H1 (cell line): ENCODE results near the gene DIAPH1. TPM values are rescaled to one million over a fixed set of nuclear protein-coding genes. Genes with fewer than 3 reads are reported as not detected.

Source experiments
- CTCF ChIA-PET: fragments of 300-600 bp; sonication (Branson Sonifier 250); formaldehyde crosslinking; loops from one replicate; lab custom pipeline; 2021; ENCODE audit not compliant: partially characterized antibody; lab: Charles Lee
- POLR2A ChIA-PET: fragments of 300-600 bp; sonication (Branson Sonifier 250); formaldehyde crosslinking; loops from one replicate; lab custom pipeline; 2021; ENCODE audit warnings: inconsistent platforms; ENCODE audit not compliant: partially characterized antibody; lab: Charles Lee
- DNase-seq, 2 experiments: peaks; one replicate each; pipeline versions ENCODE4 v3.0.0 to v3.0.0-alpha.2; 2010 to 2022; ENCODE audit warnings: low spot score in 2 of 2, low read depth in 1 of 2, mixed read lengths in 1 of 2
- FAIRE-seq: peaks from 2 replicates; lab custom pipeline; 2011; peaks lifted over from hg19 to GRCh38; lab: Jason Lieb, UNC
- H2AFZ ChIP-seq: 2 replicates; pipeline ENCODE4 v1.8.1; 2012; ENCODE audit warnings: low read length, inconsistent platforms
- H2AK5ac ChIP-seq: 2 replicates; pipeline ENCODE4 v1.6.1; 2013; ENCODE audit warnings: low read depth, low read length
- H2BK120ac ChIP-seq: replicated peaks from 2 replicates; pipeline ENCODE3; 2013; ENCODE audit warnings: low read depth, low read length, inconsistent platforms
- H2BK12ac ChIP-seq: 2 replicates; pipeline ENCODE4 v1.6.1; 2013; ENCODE audit warnings: low read depth, low read length
- H2BK15ac ChIP-seq: 2 replicates; pipeline ENCODE4 v1.6.1; 2013; ENCODE audit warnings: low read length
- H2BK20ac ChIP-seq: 2 replicates; pipeline ENCODE4 v1.6.1; 2013; ENCODE audit warnings: low read length
- H2BK5ac ChIP-seq: 2 replicates; pipeline ENCODE4 v1.6.1; 2013; ENCODE audit warnings: low read depth, low read length
- H3K14ac ChIP-seq: 2 replicates; pipeline ENCODE4 v1.6.1; 2013; ENCODE audit warnings: inconsistent platforms; ENCODE audit not compliant: insufficient read length
- H3K18ac ChIP-seq: 2 replicates; pipeline ENCODE4 v1.6.1; 2013; ENCODE audit warnings: low read length; ENCODE audit errors: extremely low read depth
- H3K23ac ChIP-seq: 2 replicates; pipeline ENCODE4 v1.6.1; 2013; ENCODE audit warnings: inconsistent platforms; ENCODE audit not compliant: insufficient read length
- H3K23me2 ChIP-seq: 2 replicates; pipeline ENCODE4 v1.6.1; 2013; ENCODE audit warnings: low read depth, low read length
- H3K27ac ChIP-seq: 2 replicates; pipeline ENCODE4 v1.6.1; 2011; ENCODE audit warnings: low read depth, low read length, inconsistent platforms
- H3K27me3 ChIP-seq, 4 experiments: replicated peaks in 1 of 4; 1 replicate in 1 of 4; 2 replicates in 3 of 4; pipeline versions ENCODE4 v1.6.1 to v1.8.1; 2011 to 2013; ENCODE audit warnings: low read length in 3 of 4, mild to moderate bottlenecking in 3 of 4, inconsistent platforms in 2 of 4, mixed read lengths in 2 of 4, moderate library complexity in 1 of 4; ENCODE audit not compliant: control insufficient read depth in 3 of 4, insufficient read depth in 3 of 4; ENCODE audit errors: extremely low read depth in 1 of 4
- H3K36me3 ChIP-seq, 4 experiments: 2 replicates each; pipeline versions ENCODE4 v1.6.1 to v1.8.1; 2011 to 2013; ENCODE audit warnings: mild to moderate bottlenecking in 4 of 4, low read length in 3 of 4, moderate library complexity in 2 of 4, control low read depth in 1 of 4, inconsistent platforms in 1 of 4; ENCODE audit not compliant: insufficient read depth in 4 of 4, control insufficient read depth in 2 of 4
- H3K4ac ChIP-seq: replicated peaks from 2 replicates; pipeline ENCODE3; 2013; ENCODE audit warnings: low read length, low read depth, mixed read lengths, inconsistent platforms; ENCODE audit not compliant: insufficient read length
- H3K4me1 ChIP-seq, 4 experiments: replicated peaks in 1 of 4; 1 replicate in 1 of 4; 2 replicates in 3 of 4; pipeline versions ENCODE4 v1.6.1 to v1.8.1; 2011 to 2013; ENCODE audit warnings: low read length in 3 of 4, inconsistent platforms in 2 of 4, mixed read lengths in 1 of 4; ENCODE audit not compliant: insufficient read depth in 4 of 4, control insufficient read depth in 3 of 4
- H3K4me2 ChIP-seq, 2 experiments: 2 replicates each; pipeline versions ENCODE4 v1.6.1 to v1.8.1; 2011 to 2013; ENCODE audit warnings: low read depth in 2 of 2, low read length in 2 of 2, control low read depth in 1 of 2, inconsistent platforms in 1 of 2, mild to moderate bottlenecking in 1 of 2; ENCODE audit not compliant: insufficient read depth in 1 of 2
- H3K4me3 ChIP-seq, 4 experiments: fragments of 200-600, 300-600 bp in 1 of 4; sonication (generic), shearing (Covaris generic), sonication (Bioruptor Twin) in 1 of 4; 2 replicates each; pipeline versions ENCODE4 v1.5.1 to v1.8.1; 2011 to 2016; ENCODE audit warnings: low read length in 4 of 4, low read depth in 3 of 4, control low read depth in 2 of 4, inconsistent platforms in 2 of 4, mild to moderate bottlenecking in 2 of 4, mixed read lengths in 1 of 4, moderate library complexity in 1 of 4; ENCODE audit not compliant: insufficient read depth in 2 of 4; ENCODE audit errors: extremely low read depth in 1 of 4
- H3K56ac ChIP-seq: replicated peaks from 2 replicates; pipeline ENCODE3; 2013; ENCODE audit warnings: low read depth, mild to moderate bottlenecking, mixed read lengths, low read length, inconsistent platforms; ENCODE audit not compliant: insufficient read length
- H3K79me1 ChIP-seq: 2 replicates; pipeline ENCODE4 v1.6.1; 2013; ENCODE audit warnings: low read depth, low read length, control low read depth
- H3K79me2 ChIP-seq, 2 experiments: 2 replicates each; pipeline versions ENCODE4 v1.6.1 to v1.8.1; 2012 to 2013; ENCODE audit warnings: low read length in 2 of 2, mild to moderate bottlenecking in 2 of 2, inconsistent platforms in 1 of 2; ENCODE audit not compliant: insufficient read depth in 2 of 2, control insufficient read depth in 1 of 2
- H3K9ac ChIP-seq, 4 experiments: replicated peaks in 1 of 4; 1 replicate in 1 of 4; 2 replicates in 3 of 4; pipeline versions ENCODE4 v1.6.1 to v1.8.1; 2011 to 2013; ENCODE audit warnings: low read depth in 3 of 4, low read length in 3 of 4, control low read depth in 2 of 4, mild to moderate bottlenecking in 2 of 4, moderate library complexity in 2 of 4, inconsistent platforms in 1 of 4; ENCODE audit errors: extremely low read depth in 1 of 4
- H3K9me3 ChIP-seq, 2 experiments: 2 replicates each; pipeline versions ENCODE4 v1.6.1 to v1.8.1; 2012 to 2013; ENCODE audit warnings: mild to moderate bottlenecking in 2 of 2, moderate library complexity in 2 of 2, control low read depth in 1 of 2, inconsistent platforms in 1 of 2, low read depth in 1 of 2, low read length in 1 of 2, mixed read lengths in 1 of 2; ENCODE audit not compliant: insufficient read depth in 2 of 2
- H4K20me1 ChIP-seq, 2 experiments: replicated peaks in 1 of 2; 2 replicates each; pipeline versions ENCODE3 to v1.8.1; 2011 to 2013; ENCODE audit warnings: inconsistent platforms in 2 of 2, low read length in 2 of 2, mild to moderate bottlenecking in 1 of 2; ENCODE audit not compliant: insufficient read depth in 2 of 2, control insufficient read depth in 1 of 2
- H4K5ac ChIP-seq: 2 replicates; pipeline ENCODE4 v1.6.1; 2013; ENCODE audit warnings: low read length, low read depth, mixed read lengths, inconsistent platforms; ENCODE audit not compliant: insufficient read length
- H4K8ac ChIP-seq: 2 replicates; pipeline ENCODE4 v1.8.0; 2013; ENCODE audit warnings: mild to moderate bottlenecking, moderate library complexity, low read length, inconsistent platforms; ENCODE audit not compliant: insufficient read depth; ENCODE audit errors: extremely low read depth
- H4K91ac ChIP-seq: replicated peaks from 2 replicates; pipeline ENCODE3; 2013; ENCODE audit warnings: low read length, mixed read lengths, inconsistent platforms; ENCODE audit not compliant: insufficient read length
- KDM4A ChIP-seq: IDR thresholded peaks from one replicate; pipeline ENCODE4 v1.7.1; 2012; ENCODE audit warnings: low read depth, mild to moderate bottlenecking, moderate library complexity, low read length, inconsistent platforms; ENCODE audit not compliant: severe bottlenecking
- WGBS, 2 experiments: shearing (Covaris generic) in 1 of 2; methylation state at CpG; one replicate each; pipeline versions ENCODE4 v1.1.6 to v1.1.7; 2013 to 2015; ENCODE audit warnings: low lambda C conversion rate in 2 of 2, mixed read lengths in 2 of 2, inconsistent platforms in 1 of 2, low coverage in 1 of 2, missing lambda C conversion rate in 1 of 2; ENCODE audit not compliant: insufficient replicate concordance in 2 of 2, insufficient coverage in 1 of 2, insufficient read length in 1 of 2; ENCODE audit errors: extremely low coverage in 1 of 2, missing lambda C conversion rate in 1 of 2; 5-methylcytosine and 5-hydroxymethylcytosine counted together
- polyA plus RNA-seq, 7 experiments: library from polyadenylated mRNA; depleted of rRNA in 3 of 7; stranded (reverse) in 5 of 7; unstranded in 2 of 7; fragments of >200 nt in 5 of 7; fragments of 200-250 nt in 2 of 7; gene quantifications; 1 replicate in 5 of 7; 2 replicates in 1 of 7; 4 replicates in 1 of 7; pipeline versions ENCODE4 v1.2.1 to v1.2.3, GENCODE V29; 2011 to 2013; ENCODE audit warnings: missing spikeins in 2 of 7, mixed read lengths in 2 of 7
- total RNA-seq: library from RNA; stranded (reverse); fragmentation: NEBNext Ultra II Directional; extraction: Animal tissue kit (Norgen Biotek cat#: 25700); gene quantifications from 2 replicates; pipeline ENCODE4 v1.2.1, GENCODE V29; 2021

DIAPH1 gene
- total and polyA plus RNA-seq, 2 of the 8 experiments (the other 6 are each of a cell fraction or from before 2014, with no cell fraction given) = 61.2 to 114 TPM

DNA sequence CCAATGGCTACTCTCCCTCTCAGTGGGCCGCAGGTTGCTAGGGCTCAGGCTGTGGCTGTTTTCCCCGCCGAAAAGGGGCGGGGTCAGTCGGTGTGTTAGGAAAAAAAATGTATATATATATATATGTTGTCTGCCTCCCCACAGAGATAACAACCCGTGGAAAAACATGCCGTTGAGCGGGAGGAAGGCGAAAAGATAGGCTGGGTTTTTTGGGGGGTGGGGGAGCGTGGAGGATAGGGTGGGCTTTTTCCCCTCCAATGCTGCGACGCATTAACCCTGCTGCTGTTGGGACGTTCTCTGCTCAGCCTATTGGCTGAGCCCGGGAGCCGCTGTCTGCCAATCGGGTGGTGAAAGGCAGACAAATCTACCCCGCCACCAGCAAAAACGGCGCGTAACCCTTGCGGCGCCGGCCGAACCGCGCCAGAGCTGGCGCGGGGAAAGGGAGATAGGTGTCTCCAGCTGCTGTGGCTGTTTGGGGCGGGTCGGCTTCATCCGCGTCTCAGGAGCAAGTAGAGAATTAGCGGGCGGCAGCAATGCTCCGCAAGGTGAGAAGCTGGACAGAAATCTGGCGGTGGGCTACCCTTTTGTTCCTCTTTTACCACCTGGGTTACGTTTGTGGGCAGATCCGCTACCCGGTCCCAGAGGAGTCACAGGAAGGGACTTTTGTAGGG lies 134.0 kb downstream of the DIAPH1 start, which contains the start of gene PCDHGC4:
TSS of gene PCDHGC4 (plus strand) at position 390 of the 671 bp plus-strand sequence. CDS start at position 534, 144 bp downstream.
- Histone ChIP-seq H2BK120ac (no peak within 1 kb of the TSS), H3K4me3 (peak within 1 kb of the TSS; percentile 56 to 78 (median 69)), H2BK5ac (no peak within 1 kb of the TSS; the same call in 1 of the 2 replicates), H3K56ac (peak within 1 kb of the TSS; percentile 28), H2AK5ac (no peak within 1 kb of the TSS), H3K27ac (peak within 1 kb of the TSS; percentile 5; the same call in 1 of the 2 replicates), H3K79me1 (no peaks in the 10 kb centered on the region; the same call in 1 of the 2 replicates), H4K5ac (peak within 1 kb of the TSS; percentile 51), H3K4me2 (peak within 1 kb of the TSS; percentile 98), H3K27me3 (peaks cover 7 to 19% (median 16%) of the 10 kb centered on the region in 4 experiments), H2BK20ac (no peak within 1 kb of the TSS), H3K4me1 (peaks cover 5 to 20% (median 12%) of the 10 kb centered on the region in 4 experiments), H2BK12ac (peak within 1 kb of the TSS; percentile 30; the same call in 1 of the 2 replicates), H3K36me3 (no peaks in the 10 kb centered on the region), H3K9ac (peak within 1 kb of the TSS in 3 of 4 experiments; percentile 34 to 52 (median 49); a peak in 5 of 7 replicates), H3K23me2 (peaks cover 11% of the 10 kb centered on the region), H3K4ac (no peak within 1 kb of the TSS), H2BK15ac (peak within 1 kb of the TSS; percentile 93), H3K18ac (peak within 1 kb of the TSS; percentile 65; the same call in 1 of the 2 replicates), H4K91ac (no peak within 1 kb of the TSS), H3K14ac (no peak within 1 kb of the TSS), H3K23ac (no peak within 1 kb of the TSS), H3K9me3 (no peaks in the 10 kb centered on the region), H4K20me1 (peaks cover 13 to 18% of the 10 kb centered on the region in 2 experiments), H2AFZ (peak within 1 kb of the TSS; percentile 28; the same call in 1 of the 2 replicates), H3K79me2 (peaks cover 0 to 3% of the 10 kb centered on the region in 2 experiments; a peak in 1 of 4 replicates), H4K8ac (peak within 1 kb of the TSS; percentile 63; the same call in 1 of the 2 replicates)
- ChIA-PET CTCF (interaction anchor here (0.6 to 14.3 kb wide), 19 partner anchors 8 to 645 kb away, joined by 3 to 164 read pairs (median 4); partner anchors contain the start of genes PCDHB10, PCDHGA10, PCDHGA11 and PCDHGA12), POLR2A (interaction anchor here (1.0 to 3.5 kb wide), 8 partner anchors 9 to 76 kb away, joined by 3 to 25 read pairs (median 6); partner anchors contain the start of gene PCDHGC3)
- peak; percentile 24 for FAIRE-seq
- DNase-seq = peak in 1 of 2 experiments; percentile 84
- 3% methylated on average over 39 of the region's 39 CpGs; no CpG with 5 or more reads in 1 of the 2 experiments for WGBS, 2 experiments
- peak; percentile 40 for TF ChIP-seq KDM4A
